Thymus (tissue), 11 donors: Measurements from ENCODE around the gene LRRC58. TPM values are rescaled to one million over a fixed set of nuclear protein-coding genes. Genes with fewer than 3 reads are reported as not detected.

Experiments
- DNase-seq, 9 donors: peaks; one replicate each; pipeline ENCODE4 v3.0.0-alpha.2; 2013; ENCODE audit warnings: low spot score in 9 of 9, low read depth in 6 of 9, missing footprints in 1 of 9
- H3K27ac ChIP-seq, 2 donors: one replicate each; pipeline ENCODE4 v1.5.1; 2013; ENCODE audit warnings: control low read depth in 1 of 2, low read depth in 1 of 2, low read length in 1 of 2, mild to moderate bottlenecking in 1 of 2, moderate library complexity in 1 of 2
- H3K27me3 ChIP-seq, 2 donors: one replicate each; pipeline ENCODE4 v1.5.1; 2013; ENCODE audit warnings: low read length in 1 of 2; ENCODE audit not compliant: control insufficient read depth in 2 of 2, insufficient read depth in 1 of 2
- H3K36me3 ChIP-seq, 2 donors: one replicate each; pipeline ENCODE4 v1.5.1; 2013; ENCODE audit warnings: low read length in 1 of 2, mild to moderate bottlenecking in 1 of 2, moderate library complexity in 1 of 2; ENCODE audit not compliant: control insufficient read depth in 2 of 2, insufficient read depth in 2 of 2
- H3K4me1 ChIP-seq, 2 donors: one replicate each; pipeline ENCODE4 v1.5.1; 2013; ENCODE audit warnings: low read length in 2 of 2; ENCODE audit not compliant: control insufficient read depth in 2 of 2, insufficient read depth in 2 of 2
- H3K4me3 ChIP-seq, 2 donors: one replicate each; pipeline ENCODE4 v1.5.1; 2013; ENCODE audit warnings: low read length in 2 of 2, control low read depth in 1 of 2, mild to moderate bottlenecking in 1 of 2
- H3K9me3 ChIP-seq, 2 donors: one replicate each; pipeline ENCODE4 v1.5.1; 2013; ENCODE audit warnings: low read length in 1 of 2, mild to moderate bottlenecking in 1 of 2; ENCODE audit not compliant: control insufficient read depth in 2 of 2, insufficient read depth in 1 of 2
- WGBS: extraction: QIAGEN DNeasy Blood & Tissue Kit; methylation state at CpG from one replicate; pipeline ENCODE4 v1.1.7; 2013; 5-methylcytosine and 5-hydroxymethylcytosine counted together
- polyA plus RNA-seq: library from polyadenylated mRNA; stranded (reverse); fragments of 200-250 nt; gene quantifications from one replicate; pipeline ENCODE4 v1.2.3, GENCODE V29; 2013
- total RNA-seq: library from RNA; stranded (reverse); fragments of 120-200 nt; gene quantifications from one replicate; pipeline ENCODE4 v1.2.4, GENCODE V29; 2013
- donor health status: healthy.

LRRC58 gene
- total and polyA plus RNA-seq, 2 donors = 8.2 to 14.9 TPM

DNA sequence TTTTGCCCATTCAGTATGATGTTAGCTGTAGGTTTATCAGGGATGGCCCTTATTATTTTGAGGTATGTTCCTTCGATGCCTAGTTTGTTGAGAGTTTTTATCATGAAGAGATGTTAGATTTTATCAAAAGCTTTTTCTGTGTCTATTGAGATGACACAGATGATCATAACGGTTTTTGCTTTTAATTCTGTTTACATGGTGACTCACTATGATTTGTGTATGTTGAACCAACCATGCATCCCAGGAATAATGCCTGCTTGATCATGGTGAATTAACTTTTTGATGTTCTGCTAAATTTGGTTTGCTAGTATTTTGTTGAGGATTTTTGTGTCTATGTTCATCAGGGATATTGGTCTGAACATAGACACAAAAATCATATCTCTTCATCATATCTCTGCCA, 72.4 kb downstream of the LRRC58 start:
- WGBS = 92% methylated on average over 2 of the region's 2 CpGs
- DNase-seq = no peak
- Histone ChIP-seq H3K4me3 (no peak overlapping the region), H3K27me3 (peaks cover 0 to 4% of the 10 kb centered on the region in 2 donors), H3K27ac (no peak overlapping the region), H3K36me3 (no peaks in the 10 kb centered on the region), H3K9me3 (no peaks in the 10 kb centered on the region), H3K4me1 (no peaks in the 10 kb centered on the region)

DNA sequence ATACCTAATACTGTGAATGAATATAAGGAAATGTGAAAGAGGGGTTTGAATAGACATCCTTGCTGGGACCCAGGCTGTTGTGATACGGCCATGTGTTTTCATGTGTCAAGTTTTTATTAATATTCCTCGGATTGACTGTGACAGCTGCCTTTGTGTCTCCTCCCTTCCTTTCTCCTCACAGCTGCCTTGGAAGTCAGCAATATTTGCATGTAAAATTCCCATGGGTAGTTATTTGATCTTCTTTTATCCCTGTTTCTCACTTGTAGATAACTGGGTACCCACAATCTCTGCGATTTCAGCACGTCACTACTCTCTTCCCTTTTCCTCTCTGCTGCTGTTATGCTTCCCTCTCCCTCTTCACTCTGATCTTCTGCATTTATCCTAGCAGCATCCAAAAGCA, 73.5 kb downstream of the LRRC58 start:
- Histone ChIP-seq H3K4me3 (no peak overlapping the region), H3K27ac (no peak overlapping the region), H3K36me3 (no peaks in the 10 kb centered on the region), H3K9me3 (no peaks in the 10 kb centered on the region), H3K27me3 (no peaks in the 10 kb centered on the region), H3K4me1 (no peaks in the 10 kb centered on the region)
- WGBS = 69% methylated on average over 4 of the region's 4 CpGs
- DNase-seq = no peak

DNA sequence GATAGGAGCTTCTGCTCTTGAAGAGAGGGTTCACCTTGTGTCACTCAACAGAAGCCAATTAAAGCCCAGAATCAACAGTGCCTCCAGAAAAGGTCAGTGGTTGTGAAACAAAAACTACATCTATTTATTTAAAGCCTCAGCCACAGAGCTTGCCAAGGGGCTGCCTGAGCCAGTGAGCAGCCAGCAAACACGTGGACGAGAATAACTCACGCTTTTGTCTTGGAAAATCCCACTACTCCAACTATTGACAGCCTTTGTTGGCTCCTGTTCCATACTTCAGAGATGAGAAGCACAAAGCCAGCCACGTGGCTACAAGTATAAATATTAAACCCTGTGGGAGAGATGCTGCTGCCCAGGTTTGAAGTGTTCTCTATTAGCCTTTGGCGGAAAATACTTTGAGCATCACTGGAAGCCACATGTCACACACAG, 74.4 kb downstream of the LRRC58 start:
- no peak overlapping the region for H3K4me3 ChIP-seq
- WGBS = 85% methylated on average over 5 of the region's 5 CpGs
- no peak for DNase-seq
- H3K9me3 ChIP-seq = no peaks in the 10 kb centered on the region
- no peak overlapping the region for H3K27ac ChIP-seq
- H3K4me1 ChIP-seq = no peaks in the 10 kb centered on the region
- no peaks in the 10 kb centered on the region for H3K27me3 ChIP-seq
- no peaks in the 10 kb centered on the region for H3K36me3 ChIP-seq

Other genes starting within 250 kb of the LRRC58 start
- gene GPR156, start 64.1 kb downstream of the LRRC58 start, total RNA-seq = 0.42 TPM
- 0.11 TPM for gene GPR156, start 64.1 kb downstream of the LRRC58 start, polyA plus RNA-seq
- gene FSTL1, start 101.6 kb upstream of the LRRC58 start, total RNA-seq = 53.5 TPM
- gene FSTL1, start 101.6 kb upstream of the LRRC58 start, polyA plus RNA-seq = 27.1 TPM
- gene NDUFB4, start 247.0 kb upstream of the LRRC58 start, total RNA-seq = 154 TPM
- gene NDUFB4, start 247.0 kb upstream of the LRRC58 start, polyA plus RNA-seq = 199 TPM